ENCODE measurements around the gene SOS1. TPM values are rescaled to one million over a fixed set of nuclear protein-coding genes. Genes with fewer than 3 reads are reported as not detected.

The SOS1 gene
- total RNA-seq, 4 donors from 2014 or later: 19.5 to 46.3 (median 33.3) TPM

GRCh38 chr2:38981670-38982357 lies 139.0 kb downstream of the SOS1 start:
- intact Hi-C loops (cut with DNase I; ENCODE audit: low total_unique reads): loop anchor here (2.0 kb wide), 1 partner anchor 19 kb away; no protein-coding TSS in a partner anchor
- ATAC-seq (no peak), DNase-seq (no peak)
- Histone ChIP-seq H3K27me3 (no peaks in the 10 kb centered on the region), H3K4me3 (no peak overlapping the region), H3K27ac (no peak overlapping the region), H3K9me3 (no peaks in the 10 kb centered on the region), H3K36me3 (peaks cover 0 to 32% of the 10 kb centered on the region in 2 donors), H3K4me1 (no peaks in the 10 kb centered on the region)
- TF ChIP-seq POLR2A (IDR thresholded peaks at IDR 0.05): no peak
- no peak for TF ChIP-seq CTCF (IDR thresholded peaks at IDR 0.05 in 4 of 5, conservative IDR thresholded peaks at IDR 0.05 in 1 of 5)
- in situ Hi-C loops (cut with MboI; ENCODE audit: low sequenced_read_pairs in 4 of 4): no loop called here

- in situ Hi-C loops (cut with MboI; ENCODE audit: low sequenced_read_pairs in 4 of 4): no loop called here
- intact Hi-C loops (cut with DNase I; ENCODE audit: low total_unique reads): loop anchor here (2.0 kb wide), 1 partner anchor 20 kb away; no protein-coding TSS in a partner anchor
- H3K4me3 ChIP-seq: no peak overlapping the region
- no peak for TF ChIP-seq POLR2A (IDR thresholded peaks at IDR 0.05)
- no peak for TF ChIP-seq CTCF (IDR thresholded peaks at IDR 0.05 in 4 of 5, conservative IDR thresholded peaks at IDR 0.05 in 1 of 5)
- no peaks in the 10 kb centered on the region for H3K27me3 ChIP-seq
- no peak for DNase-seq
- peaks cover 0 to 27% of the 10 kb centered on the region in 2 donors for H3K36me3 ChIP-seq
- no peak overlapping the region for H3K27ac ChIP-seq
- H3K9me3 ChIP-seq: no peaks in the 10 kb centered on the region
- no peaks in the 10 kb centered on the region for H3K4me1 ChIP-seq
- ATAC-seq: no peak
Measured at GRCh38 chr2:38981003-38981669, 139.7 kb downstream of the SOS1 start.

GRCh38 chr2:38978908-38979307 lies 141.9 kb downstream of the SOS1 start:
- Histone ChIP-seq H3K27ac (no peak overlapping the region), H3K36me3 (peaks cover 0 to 5% of the 10 kb centered on the region in 2 donors), H3K9me3 (no peaks in the 10 kb centered on the region), H3K4me1 (no peaks in the 10 kb centered on the region), H3K4me3 (no peak overlapping the region), H3K27me3 (no peaks in the 10 kb centered on the region)
- TF ChIP-seq CTCF (IDR thresholded peaks at IDR 0.05 in 4 of 5, conservative IDR thresholded peaks at IDR 0.05 in 1 of 5): no peak
- TF ChIP-seq POLR2A (IDR thresholded peaks at IDR 0.05): no peak
- DNase-seq (no peak), ATAC-seq (no peak)
- in situ Hi-C loops (cut with MboI; ENCODE audit: low sequenced_read_pairs in 4 of 4): no loop called here
- intact Hi-C loops (cut with DNase I; ENCODE audit: low total_unique reads): no loop called here

DNA sequence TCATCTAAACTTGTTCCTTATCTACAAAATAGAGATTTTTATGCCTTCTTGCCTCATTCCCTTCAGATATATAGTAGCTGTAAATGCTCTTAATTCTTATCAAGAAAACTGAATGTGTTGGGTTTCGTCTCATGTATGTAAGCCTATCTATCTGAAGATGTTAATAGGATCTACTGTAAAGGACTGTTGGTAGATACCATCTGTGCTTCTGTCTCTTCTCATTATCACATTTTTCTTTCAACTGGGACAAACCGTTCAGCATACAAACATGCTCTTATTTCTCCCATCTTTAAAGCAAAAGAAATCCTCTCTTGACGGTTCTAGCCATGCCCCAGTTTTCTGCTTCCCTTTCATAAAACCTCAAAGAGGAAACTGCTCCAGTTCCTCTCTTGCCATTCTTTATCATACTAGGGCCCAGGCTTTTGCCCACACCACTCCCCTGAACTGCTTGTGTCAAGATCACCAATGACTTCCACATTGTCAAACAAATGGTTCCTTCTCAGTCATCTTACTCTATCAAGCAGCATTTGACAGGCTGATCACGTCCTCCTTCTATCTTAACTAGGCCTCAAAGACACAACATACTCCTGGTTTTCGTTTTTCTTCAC lies 142.5 kb downstream of the SOS1 start:
- ATAC-seq (no peak), DNase-seq (no peak)
- no peaks in the 10 kb centered on the region for H3K27me3 ChIP-seq
- H3K9me3 ChIP-seq: no peaks in the 10 kb centered on the region
- TF ChIP-seq POLR2A (IDR thresholded peaks at IDR 0.05) (no peak), CTCF (IDR thresholded peaks at IDR 0.05 in 4 of 5, conservative IDR thresholded peaks at IDR 0.05 in 1 of 5) (no peak)
- H3K36me3 ChIP-seq: no peaks in the 10 kb centered on the region
- in situ Hi-C loops (cut with MboI; ENCODE audit: low sequenced_read_pairs in 4 of 4): no loop called here
- no peak overlapping the region for H3K27ac ChIP-seq
- intact Hi-C loops (cut with DNase I; ENCODE audit: low total_unique reads): no loop called here
- H3K4me3 ChIP-seq: no peak overlapping the region
- H3K4me1 ChIP-seq: no peaks in the 10 kb centered on the region

All from gastrocnemius medialis (tissue), 4 donors.